ENCODE results near the gene TMEM247. TPM values are rescaled to one million over a fixed set of nuclear protein-coding genes. Genes with fewer than 3 reads are reported as not detected.

The TMEM247 gene
- total and polyA plus RNA-seq, 2 donors (not counting 3 experiments of a cell fraction or from before 2014, with no cell fraction given): not detected

DNA sequence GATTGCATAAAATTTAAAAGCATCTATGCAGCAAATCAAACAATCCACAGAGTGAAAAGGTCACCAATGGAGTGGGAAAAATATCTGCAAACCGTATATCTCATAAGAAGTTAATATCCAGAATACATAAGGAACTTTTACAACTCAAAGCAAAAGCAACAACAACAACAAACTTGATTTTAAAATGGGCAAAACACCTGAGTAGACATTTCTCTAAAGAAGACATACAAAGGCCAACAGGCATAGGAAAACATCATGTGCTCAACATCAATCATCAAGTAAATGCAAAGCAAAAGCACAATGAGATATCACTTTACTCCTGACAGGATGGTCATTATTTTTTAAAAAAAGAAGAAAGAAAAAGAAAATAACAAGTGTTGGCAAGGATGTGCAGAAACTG lies 38.1 kb downstream of the TMEM247 start:
- Histone ChIP-seq H2AFZ (ENCODE audit: low read depth, low read length) (no peak overlapping the region), H3K9me1 (replicated peaks; ENCODE audit: control insufficient read depth, extremely low read depth, insufficient read depth, low read length) (no peaks in the 10 kb centered on the region), H3K27me3 (ENCODE audit: control insufficient read depth in 2 of 2, insufficient read depth in 2 of 2, low read length in 2 of 2) (no peaks in the 10 kb centered on the region), H3K9ac (replicated peaks; ENCODE audit: extremely low read depth, insufficient read depth, low read length) (no peak overlapping the region), H3K27ac (ENCODE audit: insufficient read depth, low read depth, low read length) (no peak overlapping the region), H4K20me1 (replicated peaks; ENCODE audit: control insufficient read depth, extremely low read depth, insufficient read depth, low read length) (no peaks in the 10 kb centered on the region), H3K79me2 (ENCODE audit: control insufficient read depth, insufficient read depth, low read length) (no peaks in the 10 kb centered on the region), H3K4me2 (ENCODE audit: insufficient read depth, low read length) (no peak overlapping the region), H3K4me3 (replicated peaks in 1 of 3; ENCODE audit: insufficient read depth in 1 of 3, low read depth in 1 of 3, low read length in 3 of 3) (no peak overlapping the region), H3K9me3 (replicated peaks; ENCODE audit: control insufficient read depth, insufficient read depth, low read length) (no peaks in the 10 kb centered on the region), H3K4me1 (ENCODE audit: control insufficient read depth, extremely low read depth, insufficient read depth, low read length) (no peaks in the 10 kb centered on the region), H3K36me3 (ENCODE audit: control insufficient read depth in 2 of 2, extremely low read depth in 1 of 2, insufficient read depth in 2 of 2, low read length in 2 of 2) (no peaks in the 10 kb centered on the region)
- FAIRE-seq (no peak), DNase-seq (ENCODE audit: low read depth, low spot score) (no peak)
- dilution Hi-C loops (cut with MboI; ENCODE audit: extremely low pct_ligation_motif_present, low sequenced_read_pairs): no loop called here
- intact Hi-C loops (cut with micrococcal nuclease): no loop called here
- CTCF ChIA-PET: interaction anchor here (1.3 kb wide), 1 partner anchor 21 kb away, joined by 3 read pairs; no protein-coding TSS in a partner anchor
- POLR2A ChIA-PET: no interaction called here
- no peak for TF ChIP-seq MYC (IDR thresholded peaks at IDR 0.05; ENCODE audit: low read depth, low read length)
- no peak for TF ChIP-seq FOS (IDR thresholded peaks at IDR 0.05; ENCODE audit: borderline replicate concordance, insufficient read depth, low read length)
- no peak for TF ChIP-seq GATA2 (IDR thresholded peaks at IDR 0.05; ENCODE audit: insufficient read depth, insufficient read length, low read depth, low read length)
- TF ChIP-seq, protein P1, sequence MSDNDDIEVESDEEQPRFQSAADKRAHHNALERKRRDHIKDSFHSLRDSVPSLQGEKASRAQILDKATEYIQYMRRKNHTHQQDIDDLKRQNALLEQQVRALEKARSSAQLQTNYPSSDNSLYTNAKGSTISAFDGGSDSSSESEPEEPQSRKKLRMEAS (IDR thresholded peaks at IDR 0.05; ENCODE audit: insufficient read depth, insufficient read length): no peak
- TF ChIP-seq CTCF (IDR thresholded peaks at IDR 0.05; ENCODE audit: extremely low read depth in 1 of 2, insufficient read depth in 1 of 2, low read depth in 1 of 2, low read length in 2 of 2): no peak
- no peak for TF ChIP-seq POLR2AphosphoS5 (IDR thresholded peaks at IDR 0.05; ENCODE audit: insufficient read depth, low read depth, low read length)
- TF ChIP-seq JUN (IDR thresholded peaks at IDR 0.05; ENCODE audit: borderline replicate concordance, insufficient read depth, insufficient read length, low read depth): no peak
- no peak for TF ChIP-seq POLR2A (IDR thresholded peaks at IDR 0.05; ENCODE audit: low read depth, low read length)
- TF ChIP-seq EZH2 (IDR thresholded peaks at IDR 0.05; ENCODE audit: borderline replicate concordance, low read depth, low read length, severe bottlenecking): no peak
- BruUV-seq (replicated peaks): no TSS peak
